Loucy (cell line): ENCODE results near the gene ERF.

Experiments
- EZH2phosphoT487 ChIP-seq: fragments of 200-600 bp; IDR thresholded peaks from 2 replicates; pipeline ENCODE4 v1.6.1; 2018; ENCODE audit warnings: antibody characterized with exemption, mild to moderate bottlenecking, moderate library complexity, borderline replicate concordance
- TF ChIP-seq, protein P1 (sequence below): fragments of 200-600 bp; sonication (generic); conservative IDR thresholded peaks from 2 replicates; pipeline ENCODE4 v1.5.1; 2014; ENCODE audit warnings: mild to moderate bottlenecking, antibody characterized with exemption, low read length

DNA sequence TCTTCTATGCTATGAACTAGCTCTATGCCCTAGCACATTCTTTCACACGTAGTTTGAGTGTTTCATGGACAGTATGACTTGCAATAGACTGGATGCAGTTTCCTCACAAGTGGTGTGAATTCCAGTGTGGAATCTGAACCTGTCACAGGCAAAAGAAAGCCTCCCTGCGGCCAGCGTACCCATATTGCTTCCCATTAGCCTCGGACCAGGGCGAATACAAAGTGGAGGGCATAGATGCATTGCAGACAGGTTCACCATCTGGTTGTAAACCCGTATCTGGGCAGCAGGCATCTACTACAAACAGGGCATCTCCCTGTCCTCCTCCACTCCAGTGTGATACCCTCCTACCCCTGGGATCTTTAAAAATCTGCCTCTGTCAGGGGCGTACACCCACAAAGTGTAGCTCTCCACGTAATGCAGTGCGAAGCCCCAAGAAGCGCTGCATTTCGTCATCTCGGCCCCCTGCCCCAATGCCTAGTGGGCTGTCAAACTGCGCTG is 12.8 kb upstream of the ERF start:
- TF ChIP-seq, protein P1, sequence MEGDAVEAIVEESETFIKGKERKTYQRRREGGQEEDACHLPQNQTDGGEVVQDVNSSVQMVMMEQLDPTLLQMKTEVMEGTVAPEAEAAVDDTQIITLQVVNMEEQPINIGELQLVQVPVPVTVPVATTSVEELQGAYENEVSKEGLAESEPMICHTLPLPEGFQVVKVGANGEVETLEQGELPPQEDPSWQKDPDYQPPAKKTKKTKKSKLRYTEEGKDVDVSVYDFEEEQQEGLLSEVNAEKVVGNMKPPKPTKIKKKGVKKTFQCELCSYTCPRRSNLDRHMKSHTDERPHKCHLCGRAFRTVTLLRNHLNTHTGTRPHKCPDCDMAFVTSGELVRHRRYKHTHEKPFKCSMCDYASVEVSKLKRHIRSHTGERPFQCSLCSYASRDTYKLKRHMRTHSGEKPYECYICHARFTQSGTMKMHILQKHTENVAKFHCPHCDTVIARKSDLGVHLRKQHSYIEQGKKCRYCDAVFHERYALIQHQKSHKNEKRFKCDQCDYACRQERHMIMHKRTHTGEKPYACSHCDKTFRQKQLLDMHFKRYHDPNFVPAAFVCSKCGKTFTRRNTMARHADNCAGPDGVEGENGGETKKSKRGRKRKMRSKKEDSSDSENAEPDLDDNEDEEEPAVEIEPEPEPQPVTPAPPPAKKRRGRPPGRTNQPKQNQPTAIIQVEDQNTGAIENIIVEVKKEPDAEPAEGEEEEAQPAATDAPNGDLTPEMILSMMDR: no peak
- no peak for TF ChIP-seq EZH2phosphoT487
